Kidney epithelial cell (primary cell): ENCODE results near the gene ASPHD1. TPM values are rescaled to one million over a fixed set of nuclear protein-coding genes. Genes with fewer than 3 reads are reported as not detected.

Experiments used
- DNase-seq: peaks from one replicate; pipeline ENCODE4 v3.0.0-alpha.2; 2010; ENCODE audit warnings: low read depth
- H3K27me3 ChIP-seq: 2 replicates; pipeline ENCODE4 v1.6.0; 2011; ENCODE audit warnings: low read length; ENCODE audit not compliant: control insufficient read depth, insufficient read depth
- H3K36me3 ChIP-seq: 2 replicates; pipeline ENCODE4 v1.5.1; 2011; ENCODE audit warnings: low read length; ENCODE audit not compliant: control insufficient read depth, insufficient read depth
- H3K4me3 ChIP-seq: 2 replicates; pipeline ENCODE4 v1.5.1; 2011; ENCODE audit warnings: low read depth, mild to moderate bottlenecking, control low read depth, low read length
- total RNA-seq: library from RNA; depleted of rRNA; stranded (reverse); fragments of >200 nt; gene quantifications from 2 replicates; pipeline ENCODE4 v1.2.3, GENCODE V29; 2015
- TF ChIP-seq, protein P1 (sequence below): IDR thresholded peaks from 2 replicates; pipeline ENCODE4 v1.5.1; 2011; ENCODE audit warnings: mild to moderate bottlenecking, moderate library complexity, low read length, control low read depth, inconsistent platforms; ENCODE audit not compliant: insufficient read depth, poor library complexity, severe bottlenecking

ASPHD1 gene
- total RNA-seq, 1 donor from 2014 or later = 10.2 TPM

DNA sequence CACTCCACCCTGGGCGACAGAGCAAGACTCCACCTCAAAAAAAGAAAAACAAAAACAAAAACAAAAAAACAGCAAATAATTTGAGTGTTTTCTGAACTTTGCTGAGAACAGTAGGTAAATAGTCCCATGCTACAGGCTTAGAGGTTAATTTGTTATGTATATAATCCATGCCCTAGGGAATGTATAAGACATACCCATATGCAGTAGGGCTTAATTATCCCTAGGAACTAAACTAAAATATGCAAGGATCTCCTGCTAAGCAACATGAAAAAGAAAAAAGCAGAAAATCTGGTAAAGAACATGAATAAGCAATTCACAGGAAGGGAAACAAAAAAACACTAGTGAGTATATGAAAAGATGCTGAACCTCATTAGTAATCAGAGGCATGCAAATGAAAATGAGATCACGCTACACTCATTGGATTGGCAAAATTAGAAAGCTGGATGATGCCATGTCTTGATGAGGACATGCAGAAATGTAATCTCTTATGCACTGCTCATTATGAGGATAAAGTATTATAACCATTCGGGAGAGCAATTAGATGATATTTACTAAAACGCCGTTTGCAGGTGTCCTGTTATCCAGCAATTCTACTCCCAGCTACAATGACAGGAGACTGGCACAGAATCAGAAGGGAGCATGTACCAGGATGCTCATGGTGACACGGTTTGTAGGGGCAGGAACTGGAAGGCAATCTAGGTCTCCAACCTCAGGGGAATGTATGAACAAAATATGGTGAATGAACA lies 20.2 kb downstream of the ASPHD1 start:
- TF ChIP-seq, protein P1, sequence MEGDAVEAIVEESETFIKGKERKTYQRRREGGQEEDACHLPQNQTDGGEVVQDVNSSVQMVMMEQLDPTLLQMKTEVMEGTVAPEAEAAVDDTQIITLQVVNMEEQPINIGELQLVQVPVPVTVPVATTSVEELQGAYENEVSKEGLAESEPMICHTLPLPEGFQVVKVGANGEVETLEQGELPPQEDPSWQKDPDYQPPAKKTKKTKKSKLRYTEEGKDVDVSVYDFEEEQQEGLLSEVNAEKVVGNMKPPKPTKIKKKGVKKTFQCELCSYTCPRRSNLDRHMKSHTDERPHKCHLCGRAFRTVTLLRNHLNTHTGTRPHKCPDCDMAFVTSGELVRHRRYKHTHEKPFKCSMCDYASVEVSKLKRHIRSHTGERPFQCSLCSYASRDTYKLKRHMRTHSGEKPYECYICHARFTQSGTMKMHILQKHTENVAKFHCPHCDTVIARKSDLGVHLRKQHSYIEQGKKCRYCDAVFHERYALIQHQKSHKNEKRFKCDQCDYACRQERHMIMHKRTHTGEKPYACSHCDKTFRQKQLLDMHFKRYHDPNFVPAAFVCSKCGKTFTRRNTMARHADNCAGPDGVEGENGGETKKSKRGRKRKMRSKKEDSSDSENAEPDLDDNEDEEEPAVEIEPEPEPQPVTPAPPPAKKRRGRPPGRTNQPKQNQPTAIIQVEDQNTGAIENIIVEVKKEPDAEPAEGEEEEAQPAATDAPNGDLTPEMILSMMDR = no peak
- DNase-seq = no peak
- H3K27me3 ChIP-seq = no peaks in the 10 kb centered on the region
- no peak overlapping the region for H3K4me3 ChIP-seq
- no peaks in the 10 kb centered on the region for H3K36me3 ChIP-seq

DNA sequence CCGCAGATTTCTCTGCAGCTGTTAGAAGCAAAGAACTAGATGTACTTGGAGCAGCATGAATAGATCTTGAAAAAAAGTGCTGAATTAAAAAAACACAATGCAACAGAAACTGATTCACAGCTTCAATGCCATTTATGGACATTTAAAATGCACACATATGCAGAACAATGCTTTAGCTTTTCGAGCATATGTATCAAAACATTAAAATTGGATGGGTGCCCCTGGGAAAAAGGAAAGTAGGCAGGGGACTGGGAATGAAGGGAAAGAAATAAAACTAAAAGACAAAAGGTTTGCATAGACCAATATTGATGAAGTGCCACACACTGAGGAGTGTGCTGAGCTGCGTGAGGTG lies 20.7 kb downstream of the ASPHD1 start:
- DNase-seq = no peak
- TF ChIP-seq, protein P1 = no peak
- H3K4me3 ChIP-seq = no peak overlapping the region
- H3K36me3 ChIP-seq = no peaks in the 10 kb centered on the region
- H3K27me3 ChIP-seq = no peaks in the 10 kb centered on the region

DNA sequence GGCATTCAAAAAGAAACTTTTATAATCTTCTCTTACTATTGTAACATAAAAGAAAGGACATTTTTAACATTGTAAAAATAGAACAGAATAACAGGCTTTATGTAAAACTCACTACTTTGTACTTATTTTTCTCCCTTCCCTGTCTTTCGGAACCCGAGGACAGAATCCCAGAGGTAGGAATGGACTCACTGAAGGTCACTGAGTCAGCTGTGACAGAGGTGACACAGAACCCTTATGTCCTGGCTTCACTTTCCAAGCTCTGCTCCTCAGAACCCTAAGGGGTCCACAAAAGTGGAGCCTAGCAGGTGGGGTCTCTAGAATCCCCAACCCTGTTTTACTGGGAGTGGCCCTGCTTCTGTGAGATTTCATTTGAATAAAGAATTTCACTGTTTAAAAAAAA lies 22.0 kb downstream of the ASPHD1 start:
- H3K27me3 ChIP-seq = no peaks in the 10 kb centered on the region
- H3K36me3 ChIP-seq = no peaks in the 10 kb centered on the region
- H3K4me3 ChIP-seq = no peak overlapping the region
- DNase-seq = no peak
- TF ChIP-seq, protein P1 = no peak

DNA sequence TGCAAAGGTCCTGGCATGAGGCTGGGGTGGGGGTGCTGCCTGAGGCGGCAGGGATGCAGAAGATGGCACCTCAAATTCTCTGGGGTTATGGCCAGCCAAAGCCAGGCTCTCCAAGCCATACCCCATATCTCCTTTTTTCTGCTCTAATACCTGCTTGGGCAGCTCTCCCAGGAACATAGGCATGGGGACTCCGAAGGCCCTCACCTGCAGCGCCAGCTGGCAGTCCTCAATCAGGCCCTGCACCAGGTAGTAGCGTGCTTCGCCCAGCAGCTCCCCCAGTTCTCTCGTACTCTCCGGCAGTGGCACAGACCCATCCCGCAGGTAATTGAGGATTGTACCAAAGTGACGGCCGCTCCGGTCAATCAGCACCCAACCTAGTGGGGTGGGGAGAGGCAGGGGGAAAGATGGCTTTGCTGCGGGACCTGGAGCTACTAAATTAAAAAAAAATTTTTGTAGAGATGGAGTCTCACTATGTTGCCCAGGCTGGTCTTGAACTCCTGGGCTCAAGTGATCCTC lies 22.8 kb downstream of the ASPHD1 start:
- DNase-seq = no peak
- no peaks in the 10 kb centered on the region for H3K27me3 ChIP-seq
- TF ChIP-seq, protein P1 = no peak
- no peak overlapping the region for H3K4me3 ChIP-seq
- H3K36me3 ChIP-seq = no peaks in the 10 kb centered on the region

GRCh38 chr16:29925105-29925756 lies 24.9 kb downstream of the ASPHD1 start:
- TF ChIP-seq, protein P1 = no peak
- no peak for DNase-seq
- Histone ChIP-seq H3K4me3 (peak overlapping the region; percentile 90), H3K36me3 (no peaks in the 10 kb centered on the region), H3K27me3 (no peaks in the 10 kb centered on the region)
